ENCODE data around the gene TBC1D2B. TPM values are rescaled to one million over a fixed set of nuclear protein-coding genes. Genes with fewer than 3 reads are reported as not detected.

Gene TBC1D2B
- total RNA-seq, 1 donor from 2014 or later = 69.3 TPM

- H3K4me3 Mint-ChIP-seq (ENCODE audit: unreplicated experiment) = no peak overlapping the region
- no peak overlapping the region for H3K27ac Mint-ChIP-seq (ENCODE audit: unreplicated experiment)
- H3K9me3 Mint-ChIP-seq (ENCODE audit: unreplicated experiment) = no peaks in the 10 kb centered on the region
- H3K36me3 Mint-ChIP-seq (ENCODE audit: unreplicated experiment) = no peaks in the 10 kb centered on the region
- TF ChIP-seq CTCF (IDR thresholded peaks at IDR 0.05) = no peak
- H3K4me1 Mint-ChIP-seq (ENCODE audit: unreplicated experiment) = peaks cover 16% of the 10 kb centered on the region
- no peaks in the 10 kb centered on the region for H3K27me3 Mint-ChIP-seq (ENCODE audit: unreplicated experiment)
- no peak for DNase-seq (ENCODE audit: extremely low spot score, unreplicated experiment)
These were observed 28.1 kb upstream of the TBC1D2B start for GRCh38 chr15:78105476-78106241.

- no peaks in the 10 kb centered on the region for H3K9me3 Mint-ChIP-seq (ENCODE audit: unreplicated experiment)
- H3K36me3 Mint-ChIP-seq (ENCODE audit: unreplicated experiment) = no peaks in the 10 kb centered on the region
- no peak overlapping the region for H3K27ac Mint-ChIP-seq (ENCODE audit: unreplicated experiment)
- H3K27me3 Mint-ChIP-seq (ENCODE audit: unreplicated experiment) = no peaks in the 10 kb centered on the region
- H3K4me3 Mint-ChIP-seq (ENCODE audit: unreplicated experiment) = no peak overlapping the region
- H3K4me1 Mint-ChIP-seq (ENCODE audit: unreplicated experiment) = peaks cover 16% of the 10 kb centered on the region
- TF ChIP-seq CTCF (IDR thresholded peaks at IDR 0.05) = no peak
- no peak for DNase-seq (ENCODE audit: extremely low spot score, unreplicated experiment)
These were observed 27.3 kb upstream of the TBC1D2B start for GRCh38 chr15:78104566-78105475.

GRCh38 chr15:78104119-78104479 lies 26.6 kb upstream of the TBC1D2B start:
- Mint-ChIP-seq H3K4me1 (ENCODE audit: unreplicated experiment) (peaks cover 16% of the 10 kb centered on the region), H3K4me3 (ENCODE audit: unreplicated experiment) (no peak overlapping the region), H3K27me3 (ENCODE audit: unreplicated experiment) (no peaks in the 10 kb centered on the region), H3K27ac (ENCODE audit: unreplicated experiment) (no peak overlapping the region), H3K36me3 (ENCODE audit: unreplicated experiment) (no peaks in the 10 kb centered on the region), H3K9me3 (ENCODE audit: unreplicated experiment) (no peaks in the 10 kb centered on the region)
- TF ChIP-seq CTCF (IDR thresholded peaks at IDR 0.05) = no peak
- no peak for DNase-seq (ENCODE audit: extremely low spot score, unreplicated experiment)

GRCh38 chr15:78103406-78104118 lies 26.1 kb upstream of the TBC1D2B start:
- no peak overlapping the region for H3K27ac Mint-ChIP-seq (ENCODE audit: unreplicated experiment)
- H3K9me3 Mint-ChIP-seq (ENCODE audit: unreplicated experiment) = no peaks in the 10 kb centered on the region
- no peak for TF ChIP-seq CTCF (IDR thresholded peaks at IDR 0.05)
- no peak for DNase-seq (ENCODE audit: extremely low spot score, unreplicated experiment)
- no peak overlapping the region for H3K4me3 Mint-ChIP-seq (ENCODE audit: unreplicated experiment)
- no peaks in the 10 kb centered on the region for H3K27me3 Mint-ChIP-seq (ENCODE audit: unreplicated experiment)
- no peaks in the 10 kb centered on the region for H3K36me3 Mint-ChIP-seq (ENCODE audit: unreplicated experiment)
- H3K4me1 Mint-ChIP-seq (ENCODE audit: unreplicated experiment) = peaks cover 16% of the 10 kb centered on the region
